Left forelimb (tissue), 1 donor: ENCODE results near the gene UNC45A.
"Not testable (repeated sequence)": the region's sequence is repeated elsewhere in the genome, so short reads cannot be mapped to it uniquely, and the experiment has no call there.

Experiments
- DNase-seq: peaks from one replicate; pipeline ENCODE4 v3.0.0-alpha.2; 2018; ENCODE audit warnings: low spot score

UNC45A gene

GRCh38 chr15:90916461-90916860 lies 18.6 kb upstream of the UNC45A start:
- no peak for DNase-seq

DNA sequence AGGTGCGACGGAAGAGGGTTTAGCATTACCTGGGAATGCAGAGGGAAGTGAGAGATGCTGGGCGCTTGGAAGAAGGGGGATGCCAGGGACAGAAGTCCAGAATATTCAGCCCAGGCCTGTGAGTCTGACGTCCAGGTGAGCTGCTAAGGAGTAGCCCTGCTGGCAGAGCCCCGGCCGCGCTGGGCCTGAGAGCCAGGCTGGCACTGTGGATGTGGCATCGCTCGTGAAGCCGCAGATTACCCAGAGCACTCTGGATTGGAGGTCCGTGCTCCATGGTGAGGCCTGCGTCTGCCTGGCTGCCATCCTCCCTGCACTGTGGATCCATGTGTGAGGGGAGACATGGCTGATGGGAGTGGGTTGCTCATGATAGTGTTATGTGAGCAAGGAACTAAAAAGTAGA lies 17.5 kb upstream of the UNC45A start:
- no peak for DNase-seq

DNA sequence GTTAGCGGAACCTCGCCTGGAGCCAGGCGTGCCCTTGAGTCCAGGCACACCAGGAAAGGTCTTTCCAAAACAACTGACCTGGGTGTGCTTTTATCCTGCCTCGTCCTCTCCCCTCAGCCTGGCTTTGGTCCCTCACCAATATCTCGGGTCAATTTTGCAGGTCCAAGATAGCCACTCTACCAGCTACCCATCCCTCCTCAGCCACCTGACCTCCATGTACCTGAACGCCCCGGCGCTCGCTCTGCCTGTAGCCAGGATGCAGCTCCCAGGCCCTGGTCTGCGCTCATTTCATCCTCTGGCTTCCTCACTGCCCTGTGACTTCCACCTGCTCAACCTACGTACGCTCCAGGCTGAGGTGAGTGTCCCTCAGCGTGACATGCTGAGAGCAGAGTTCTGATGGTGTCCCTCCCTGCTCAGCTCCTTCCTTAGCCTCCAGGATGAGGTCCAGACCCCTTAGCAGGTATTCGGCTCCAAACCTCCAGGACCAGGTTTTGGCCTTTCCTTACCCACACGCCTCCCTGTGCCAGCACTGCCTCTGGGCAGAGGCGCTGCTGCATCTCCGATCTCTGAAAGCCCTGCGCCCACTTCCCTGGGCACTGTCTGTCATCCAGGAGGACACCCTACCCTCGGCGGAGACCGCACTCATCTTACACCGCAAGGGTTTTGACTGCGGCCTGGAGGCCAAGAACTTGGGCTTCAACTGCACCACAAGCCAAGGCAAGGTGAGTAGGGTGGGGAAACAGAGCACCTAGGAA lies 16.9 kb upstream of the UNC45A start:
- DNase-seq: no peak

DNA sequence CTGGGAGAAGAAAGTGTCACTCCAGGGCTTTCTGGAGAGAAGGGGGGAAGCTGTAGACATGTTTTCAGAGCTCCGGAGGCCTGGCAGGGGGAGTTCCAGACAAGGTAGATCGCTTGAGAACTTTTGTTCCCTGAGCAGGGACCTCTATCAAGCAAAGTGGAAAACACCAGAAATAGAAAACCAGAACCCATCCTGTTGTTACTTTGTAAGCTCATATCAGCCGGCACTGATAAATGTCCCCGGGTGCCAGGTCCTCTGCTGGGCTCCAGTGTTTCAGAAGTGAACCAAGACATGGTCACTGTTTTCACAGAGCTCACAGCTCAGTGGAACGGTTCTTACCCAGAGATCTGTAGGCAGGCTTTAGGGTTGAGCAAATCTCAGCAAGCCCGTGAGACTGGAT lies 16.2 kb upstream of the UNC45A start:
- DNase-seq: no peak

- no peak for DNase-seq
Measured at GRCh38 chr15:90921887-90922286, 13.2 kb upstream of the UNC45A start.

DNA sequence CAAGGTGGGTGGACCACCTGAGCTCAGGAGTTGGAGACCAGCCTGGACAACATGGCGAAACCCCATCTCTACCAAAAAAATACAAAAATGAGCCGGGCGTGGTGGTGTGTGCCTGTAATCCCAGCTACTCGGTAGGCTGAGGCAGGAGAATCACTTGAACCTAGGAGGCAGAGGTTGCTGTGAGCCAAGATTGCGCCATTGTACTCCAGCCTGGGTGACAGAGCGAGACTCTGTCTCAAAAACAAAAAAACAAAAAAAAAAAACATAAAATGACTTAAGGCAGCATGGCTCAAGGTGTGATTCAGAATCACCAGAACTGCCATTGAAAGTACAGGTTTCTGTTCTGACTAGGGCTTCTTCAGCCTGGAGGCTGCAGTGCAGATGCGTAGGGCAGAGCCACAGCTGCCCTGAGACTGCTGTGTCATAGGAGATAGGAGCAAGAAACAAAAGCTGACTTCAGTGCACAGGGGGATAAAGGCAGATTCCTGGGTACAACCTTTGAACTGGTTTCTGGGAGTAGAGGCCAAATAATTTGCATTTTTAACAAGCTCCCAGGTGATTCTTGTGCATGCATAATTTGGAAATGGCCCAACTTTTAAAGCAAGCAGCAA lies 12.3 kb upstream of the UNC45A start:
- not testable (repeated sequence) for DNase-seq

GRCh38 chr15:90924375-90924774 lies 10.7 kb upstream of the UNC45A start:
- no peak for DNase-seq

DNA sequence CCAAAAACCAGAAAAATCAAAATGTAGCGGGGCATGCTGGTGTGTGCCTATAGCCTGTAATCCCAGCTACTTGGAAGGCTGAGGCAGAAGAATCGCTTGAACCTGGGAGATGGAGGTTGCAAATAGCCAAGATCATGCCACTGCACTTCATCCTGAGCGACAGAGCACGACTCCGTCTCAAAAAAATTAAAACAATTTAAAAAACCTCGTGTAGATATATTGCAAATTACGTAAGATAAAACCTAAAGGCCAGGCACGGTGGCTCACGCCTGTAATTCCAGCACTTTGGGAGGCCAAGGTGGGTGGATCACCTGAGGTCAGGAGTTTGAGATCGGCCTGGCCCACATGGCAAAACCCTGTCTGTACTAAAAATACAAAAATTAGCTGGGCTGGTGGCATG lies 8.3 kb upstream of the UNC45A start:
- not testable (repeated sequence) for DNase-seq

DNA sequence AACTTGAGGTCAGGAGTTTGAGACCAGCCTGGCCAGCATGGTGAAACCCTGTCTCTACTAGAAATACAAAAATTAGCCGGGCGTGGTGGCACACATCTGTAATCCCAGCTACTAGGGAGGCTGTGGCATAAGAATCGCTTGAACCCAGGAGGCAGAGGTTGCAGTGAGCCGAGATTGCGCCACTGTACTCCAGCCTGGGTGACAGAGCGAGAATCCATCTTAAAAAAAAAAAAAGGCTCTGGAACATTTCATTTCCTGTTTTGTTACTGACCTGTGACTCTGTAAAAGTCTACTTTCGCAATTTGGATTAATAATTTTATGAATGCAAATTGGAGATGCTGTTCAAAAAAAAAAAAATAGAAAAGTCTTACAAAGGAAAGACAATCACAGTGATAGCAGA lies 7.0 kb upstream of the UNC45A start:
- DNase-seq: not testable (repeated sequence)

DNA sequence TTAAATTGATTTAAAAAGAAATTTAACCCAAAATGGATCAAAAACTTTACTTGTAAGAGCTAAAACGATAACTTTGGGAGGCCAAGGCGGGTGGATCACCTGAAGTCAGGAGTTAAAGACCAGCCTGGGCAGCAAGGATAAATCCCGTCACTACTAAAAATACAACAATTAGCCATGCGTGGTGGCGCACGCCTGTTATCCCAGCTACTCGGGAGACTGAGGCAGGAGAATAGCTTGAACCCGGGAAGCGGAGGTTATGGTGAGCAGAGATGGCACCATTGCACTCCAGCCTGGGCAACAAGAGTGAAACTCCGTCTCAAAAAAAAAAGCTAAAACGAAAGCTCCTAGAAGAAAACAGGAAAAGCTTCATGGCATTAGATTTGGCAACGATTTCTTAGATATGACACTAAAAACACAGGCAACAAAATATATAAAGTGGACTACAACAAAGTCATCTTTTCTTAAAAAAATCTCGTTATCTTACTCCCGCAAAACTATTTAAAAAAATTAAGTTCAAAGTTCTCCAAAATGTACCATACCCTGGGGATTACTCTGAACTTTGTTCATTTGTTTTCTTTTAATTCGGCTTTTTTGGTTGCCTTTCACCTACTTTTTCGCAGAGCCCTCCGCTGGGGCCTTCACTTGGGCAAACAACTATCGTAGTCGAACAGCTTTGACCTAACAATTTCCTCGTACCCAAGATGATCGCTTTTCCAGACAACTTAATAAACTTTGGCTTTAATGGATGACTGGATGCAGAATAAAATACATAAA lies 5.7 kb upstream of the UNC45A start:
- DNase-seq: no peak

- DNase-seq: no peak
Measured at GRCh38 chr15:90930861-90931574, 4.1 kb upstream of the UNC45A start.

DNA sequence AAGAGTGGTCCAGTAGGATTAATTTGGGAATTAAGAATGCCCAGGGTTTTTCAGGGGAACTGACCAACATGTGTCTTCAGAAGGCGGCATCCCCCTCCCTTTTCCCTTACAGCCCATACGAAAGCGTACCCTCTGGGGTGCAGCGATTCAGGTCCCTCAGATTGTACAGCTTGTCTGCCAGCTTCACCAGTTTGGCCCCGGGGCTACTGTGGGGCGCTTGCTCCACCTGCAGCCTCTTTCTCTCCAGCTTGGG lies 3.6 kb upstream of the UNC45A start:
- no peak for DNase-seq

DNA sequence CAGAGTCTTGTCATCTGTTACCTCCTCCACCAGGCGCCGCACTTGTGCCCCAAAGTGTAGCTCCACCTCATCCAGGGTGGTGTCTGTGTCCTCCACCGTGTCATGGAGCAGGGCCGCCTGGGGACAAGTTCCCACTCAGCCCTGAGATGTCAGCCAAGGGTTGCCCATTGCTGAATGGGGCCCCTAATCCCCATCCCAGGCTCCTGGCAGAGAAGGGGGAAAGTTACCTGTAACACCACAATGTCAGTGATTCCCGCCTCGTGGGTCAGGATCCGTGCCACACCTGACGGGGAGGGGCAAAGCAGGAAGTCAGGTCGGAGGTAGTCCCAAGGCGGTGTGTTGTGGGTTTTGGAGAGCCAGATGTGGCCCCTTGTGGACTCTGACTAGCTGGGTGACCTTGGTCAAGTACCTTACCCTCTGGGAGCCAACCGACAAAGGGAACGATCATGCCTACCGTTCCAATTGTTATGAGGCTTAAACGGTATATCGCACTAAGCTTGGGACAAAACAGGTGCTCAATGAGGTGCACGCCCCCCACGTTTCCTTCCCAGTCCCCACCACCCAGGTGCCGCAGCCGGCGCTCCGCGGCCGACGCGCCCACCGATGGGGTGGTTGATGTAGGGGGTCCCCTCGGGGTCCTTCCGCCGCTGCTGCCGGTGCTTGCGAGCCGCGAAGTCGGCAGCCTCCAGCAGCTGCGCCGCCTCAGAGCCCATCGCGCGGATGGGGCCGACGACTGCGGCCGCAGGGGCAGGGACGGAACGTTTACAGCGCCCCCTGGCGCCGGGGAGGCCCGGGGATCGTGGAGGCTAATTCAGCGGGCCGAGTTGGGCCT lies 3.0 kb upstream of the UNC45A start, which contains the start of gene HDDC3:
Gene HDDC3 (minus strand): TSS at position 722 of the 832 bp plus-strand sequence. CDS start 9 bp downstream, at position 713.
- DNase-seq: peak; percentile 93

- DNase-seq: no peak
Measured at GRCh38 chr15:90932660-90932991, 2.5 kb upstream of the UNC45A start.

- no peak for DNase-seq
Measured at GRCh38 chr15:90933301-90933700, 1.8 kb upstream of the UNC45A start.

DNA sequence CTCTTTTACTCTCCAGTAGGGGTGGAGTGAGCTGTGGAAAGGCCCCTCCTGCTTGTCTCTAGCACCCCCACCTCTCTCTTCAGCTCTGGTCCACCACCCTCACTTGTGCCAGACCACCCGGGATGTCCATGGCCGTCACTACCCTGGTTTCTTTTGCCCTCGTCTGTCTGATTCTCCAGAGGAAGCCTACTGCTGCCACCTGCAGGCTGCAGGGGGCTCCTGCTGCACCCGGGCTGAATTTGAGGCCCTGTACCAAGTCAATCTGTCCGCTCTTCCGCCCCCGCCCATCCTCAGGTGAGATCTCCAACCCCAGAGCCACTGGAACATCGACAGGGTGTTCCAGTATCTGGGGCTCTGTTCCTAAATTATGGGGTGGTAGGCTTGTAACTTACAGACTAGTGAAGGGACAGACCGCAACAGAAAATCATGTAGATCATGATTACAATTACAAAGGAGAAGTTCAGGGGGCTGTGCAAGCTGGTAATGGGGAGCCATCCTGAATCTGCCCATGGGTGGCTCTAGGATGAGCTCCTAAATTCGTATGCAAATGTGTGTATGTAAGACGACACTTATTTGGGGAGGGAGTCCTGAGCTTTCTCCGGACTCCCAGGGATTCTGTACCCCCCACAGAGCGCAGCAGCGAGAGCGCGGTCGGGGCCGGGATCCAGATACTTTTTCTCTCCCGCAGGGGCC lies 683 bp upstream of the UNC45A start:
- DNase-seq: peak; percentile 86

GRCh38 chr15:90936823-90937222 lies 1.7 kb downstream of the UNC45A start:
- no peak for DNase-seq

- DNase-seq: no peak
Measured at GRCh38 chr15:90938261-90938660, 3.2 kb downstream of the UNC45A start.

DNA sequence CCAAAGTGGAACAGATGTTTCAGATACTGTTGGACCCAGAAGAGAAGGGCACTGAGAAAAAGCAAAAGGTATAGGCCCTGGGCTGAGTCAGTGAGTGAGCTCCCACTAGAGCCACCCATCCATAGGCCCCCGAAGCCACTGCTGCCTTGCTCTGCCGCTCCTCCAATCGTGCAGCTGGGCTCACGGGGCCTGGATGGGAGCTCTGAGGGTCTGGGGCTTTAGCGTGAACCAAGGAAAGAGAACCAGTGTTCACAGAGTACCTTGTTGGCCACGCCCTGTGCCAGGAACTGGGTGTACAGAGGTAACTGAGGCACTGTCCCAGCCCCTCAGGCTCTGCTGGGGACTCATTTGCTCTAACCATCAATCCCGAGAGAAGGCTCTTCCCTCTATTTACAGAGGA lies 4.7 kb downstream of the UNC45A start:
- DNase-seq: no peak

- DNase-seq: no peak
Measured at GRCh38 chr15:90941038-90941437, 6.0 kb downstream of the UNC45A start.
